Measurements from ENCODE around the gene EYA2. TPM values are rescaled to one million over a fixed set of nuclear protein-coding genes. Genes with fewer than 3 reads are reported as not detected.

EYA2 gene
- total RNA-seq, 1 experiment from 2014 or later = 0.74 TPM

DNA sequence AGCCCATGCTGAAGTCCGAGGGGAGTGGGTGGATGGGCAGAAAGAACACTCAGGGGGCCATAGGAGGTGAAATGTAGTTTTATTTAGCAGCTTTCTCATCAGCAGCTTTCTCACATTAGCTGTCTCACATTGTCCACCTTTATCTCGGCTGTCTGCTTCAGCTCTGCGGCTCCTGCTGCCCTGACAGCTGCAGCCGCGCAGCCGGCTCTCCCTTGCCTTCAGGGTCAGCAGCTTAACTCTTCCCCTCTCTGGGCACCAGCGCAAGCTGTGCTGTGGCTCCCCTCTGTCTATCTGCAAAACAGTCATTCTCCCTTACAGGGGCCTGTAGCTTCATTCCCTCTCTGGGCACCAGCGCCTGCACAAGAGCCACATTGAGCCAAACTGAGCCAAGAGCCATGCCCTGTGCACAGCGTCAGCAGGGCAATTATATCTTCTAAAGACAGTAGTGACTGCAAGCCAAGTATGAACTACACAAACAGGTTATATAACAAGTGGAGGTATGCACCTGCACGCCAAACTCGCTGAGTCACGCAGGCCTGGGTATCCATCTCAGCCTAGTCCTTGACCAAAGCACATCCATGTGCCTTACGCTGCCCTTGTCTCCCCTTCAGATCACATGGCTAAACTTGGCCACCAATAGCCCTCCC lies 198.8 kb downstream of the EYA2 start:
- Histone ChIP-seq H2BK15ac (ENCODE audit: low read depth, low read length) (no peak overlapping the region), H3K4me1 (ENCODE audit: insufficient read depth, low read length) (no peaks in the 10 kb centered on the region), H2BK12ac (ENCODE audit: insufficient read length, low read depth, low read length) (no peak overlapping the region), H2AK5ac (ENCODE audit: insufficient read length, low read length) (no peak overlapping the region), H3K9ac (ENCODE audit: extremely low read depth, insufficient read length, low read length) (no peak overlapping the region), H3T11ph (ENCODE audit: low read length) (no peak overlapping the region), H4K5ac (ENCODE audit: insufficient read length, low read depth, low read length) (no peak overlapping the region), H3K79me2 (ENCODE audit: insufficient read depth, low read length) (no peaks in the 10 kb centered on the region), H3K18ac (ENCODE audit: insufficient read length, low read depth, low read length) (no peak overlapping the region), H4K8ac (replicated peaks; ENCODE audit: insufficient read length, low read depth, low read length) (no peak overlapping the region), H3K27ac (ENCODE audit: insufficient read length, low read depth, low read length) (no peak overlapping the region), H3K14ac (ENCODE audit: insufficient read depth, low read length) (no peak overlapping the region), H3K27me3 (ENCODE audit: insufficient read depth, low read length) (no peaks in the 10 kb centered on the region), H2BK5ac (ENCODE audit: insufficient read length, low read length) (no peak overlapping the region), H3K9me3 (ENCODE audit: control insufficient read depth, low read depth, low read length) (no peaks in the 10 kb centered on the region), H3K4me2 (ENCODE audit: insufficient read depth, insufficient read length, low read length) (no peak overlapping the region), H2BK120ac (ENCODE audit: low read depth, low read length, poor library complexity, severe bottlenecking) (no peak overlapping the region), H3K79me1 (ENCODE audit: insufficient read depth, low read depth, low read length, poor library complexity, severe bottlenecking) (no peaks in the 10 kb centered on the region), H3K56ac (ENCODE audit: insufficient read length, low read depth, low read length) (no peak overlapping the region), H3K23ac (ENCODE audit: insufficient read length, low read depth, low read length) (no peak overlapping the region), H4K91ac (ENCODE audit: insufficient read length, low read depth, low read length) (no peak overlapping the region), H3K23me2 (ENCODE audit: insufficient read length, low read depth, low read length, poor library complexity, severe bottlenecking) (no peaks in the 10 kb centered on the region), H2BK20ac (ENCODE audit: low read depth, low read length, poor library complexity, severe bottlenecking) (no peak overlapping the region), H2AFZ (ENCODE audit: low read length) (no peak overlapping the region), H4K20me1 (ENCODE audit: control insufficient read depth, insufficient read depth, insufficient read length) (no peaks in the 10 kb centered on the region), H3K4ac (ENCODE audit: low read depth, low read length) (no peak overlapping the region)
- no CpG with 5 or more reads among the region's 13 CpGs for WGBS (ENCODE audit: extremely low coverage, insufficient read length, low lambda C conversion rate)
- TF ChIP-seq, protein P1, sequence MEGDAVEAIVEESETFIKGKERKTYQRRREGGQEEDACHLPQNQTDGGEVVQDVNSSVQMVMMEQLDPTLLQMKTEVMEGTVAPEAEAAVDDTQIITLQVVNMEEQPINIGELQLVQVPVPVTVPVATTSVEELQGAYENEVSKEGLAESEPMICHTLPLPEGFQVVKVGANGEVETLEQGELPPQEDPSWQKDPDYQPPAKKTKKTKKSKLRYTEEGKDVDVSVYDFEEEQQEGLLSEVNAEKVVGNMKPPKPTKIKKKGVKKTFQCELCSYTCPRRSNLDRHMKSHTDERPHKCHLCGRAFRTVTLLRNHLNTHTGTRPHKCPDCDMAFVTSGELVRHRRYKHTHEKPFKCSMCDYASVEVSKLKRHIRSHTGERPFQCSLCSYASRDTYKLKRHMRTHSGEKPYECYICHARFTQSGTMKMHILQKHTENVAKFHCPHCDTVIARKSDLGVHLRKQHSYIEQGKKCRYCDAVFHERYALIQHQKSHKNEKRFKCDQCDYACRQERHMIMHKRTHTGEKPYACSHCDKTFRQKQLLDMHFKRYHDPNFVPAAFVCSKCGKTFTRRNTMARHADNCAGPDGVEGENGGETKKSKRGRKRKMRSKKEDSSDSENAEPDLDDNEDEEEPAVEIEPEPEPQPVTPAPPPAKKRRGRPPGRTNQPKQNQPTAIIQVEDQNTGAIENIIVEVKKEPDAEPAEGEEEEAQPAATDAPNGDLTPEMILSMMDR (conservative IDR thresholded peaks at IDR 0.05) = no peak
- H3K27ac Mint-ChIP-seq = no peak overlapping the region; a peak in 1 of 7 replicates
- H3K4me3 Mint-ChIP-seq = no peak overlapping the region
- peaks cover 6 to 8% of the 10 kb centered on the region in 2 experiments; a peak in 4 of 5 replicates for H3K9me3 Mint-ChIP-seq
- H3K36me3 Mint-ChIP-seq (ENCODE audit: insufficient read depth in 1 of 3, low read depth in 3 of 3) = no peaks in the 10 kb centered on the region; a peak in 2 of 7 replicates
- H3K4me1 Mint-ChIP-seq = peaks cover 0 to 6% of the 10 kb centered on the region in 2 experiments; a peak in 2 of 4 replicates
- no peak for DNase-seq
- H3K27me3 Mint-ChIP-seq (ENCODE audit: low read depth) = no peaks in the 10 kb centered on the region
